ENCODE measurements around the gene FMN2. TPM values are rescaled to one million over a fixed set of nuclear protein-coding genes. Genes with fewer than 3 reads are reported as not detected.

The FMN2 gene
- polyA plus RNA-seq, 3 donors, result not detected

DNA sequence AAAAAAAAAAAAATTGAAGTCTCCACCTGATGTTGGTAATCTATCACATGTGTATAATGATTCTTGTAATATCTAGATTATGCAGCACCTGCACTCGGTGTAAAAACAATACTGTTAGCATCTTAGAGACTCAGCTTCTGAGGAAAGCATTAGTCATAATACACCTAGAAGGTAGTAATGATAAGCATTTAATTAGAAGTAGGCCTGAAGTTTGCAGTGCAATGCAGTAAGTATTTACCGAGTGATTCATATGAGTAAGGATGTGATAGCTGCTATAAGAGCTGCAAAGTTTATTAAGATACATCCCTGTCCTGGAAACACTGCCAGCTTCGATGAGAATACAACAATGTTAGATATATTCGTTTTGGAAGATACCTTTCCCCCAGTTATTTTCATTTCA is 323.8 kb downstream of the FMN2 start:
- no peaks in the 10 kb centered on the region for H3K27me3 ChIP-seq (ENCODE audit: control insufficient read depth in 2 of 2, insufficient read depth in 2 of 2, low read length in 2 of 2)
- TF ChIP-seq, protein P1, sequence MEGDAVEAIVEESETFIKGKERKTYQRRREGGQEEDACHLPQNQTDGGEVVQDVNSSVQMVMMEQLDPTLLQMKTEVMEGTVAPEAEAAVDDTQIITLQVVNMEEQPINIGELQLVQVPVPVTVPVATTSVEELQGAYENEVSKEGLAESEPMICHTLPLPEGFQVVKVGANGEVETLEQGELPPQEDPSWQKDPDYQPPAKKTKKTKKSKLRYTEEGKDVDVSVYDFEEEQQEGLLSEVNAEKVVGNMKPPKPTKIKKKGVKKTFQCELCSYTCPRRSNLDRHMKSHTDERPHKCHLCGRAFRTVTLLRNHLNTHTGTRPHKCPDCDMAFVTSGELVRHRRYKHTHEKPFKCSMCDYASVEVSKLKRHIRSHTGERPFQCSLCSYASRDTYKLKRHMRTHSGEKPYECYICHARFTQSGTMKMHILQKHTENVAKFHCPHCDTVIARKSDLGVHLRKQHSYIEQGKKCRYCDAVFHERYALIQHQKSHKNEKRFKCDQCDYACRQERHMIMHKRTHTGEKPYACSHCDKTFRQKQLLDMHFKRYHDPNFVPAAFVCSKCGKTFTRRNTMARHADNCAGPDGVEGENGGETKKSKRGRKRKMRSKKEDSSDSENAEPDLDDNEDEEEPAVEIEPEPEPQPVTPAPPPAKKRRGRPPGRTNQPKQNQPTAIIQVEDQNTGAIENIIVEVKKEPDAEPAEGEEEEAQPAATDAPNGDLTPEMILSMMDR (IDR thresholded peaks at IDR 0.05), result no peak
- no peaks in the 10 kb centered on the region for H3K36me3 ChIP-seq (replicated peaks in 1 of 2; ENCODE audit: control insufficient read depth in 1 of 2, insufficient read depth in 2 of 2, low read length in 2 of 2)
- 83% methylated on average over 2 of the region's 4 CpGs for WGBS (ENCODE audit: insufficient coverage)
- H3K36me3 Mint-ChIP-seq, result no peaks in the 10 kb centered on the region
- H3K9me3 ChIP-seq (replicated peaks in 1 of 2; ENCODE audit: control insufficient read depth in 1 of 2, insufficient read depth in 1 of 2, low read length in 2 of 2), result peaks cover 0 to 8% of the 10 kb centered on the region in 2 donors
- peaks cover 0 to 4% (median 0%) of the 10 kb centered on the region in 3 donors for H3K27me3 Mint-ChIP-seq (ENCODE audit: low read depth in 3 of 3)
- no peaks in the 10 kb centered on the region for H4K20me1 ChIP-seq (ENCODE audit: insufficient read depth, low read length)
- H3K27ac Mint-ChIP-seq, result no peak overlapping the region
- H3K4me1 Mint-ChIP-seq, result no peaks in the 10 kb centered on the region
- DNase-seq, result no peak
- no peaks in the 10 kb centered on the region for H3K79me2 ChIP-seq (ENCODE audit: insufficient read depth, low read length)
- H3K9me3 Mint-ChIP-seq, result peaks cover 0 to 12% (median 7%) of the 10 kb centered on the region in 7 donors
- intact Hi-C loops (cut with micrococcal nuclease), result no loop called here
- H3K4me3 ChIP-seq (replicated peaks in 1 of 3; ENCODE audit: low read depth in 2 of 3, low read length in 3 of 3), result no peak overlapping the region
- no peak overlapping the region for H3K4me2 ChIP-seq (replicated peaks; ENCODE audit: extremely low read depth, low read length, poor library complexity, severe bottlenecking)
- H3K9ac ChIP-seq (ENCODE audit: insufficient read depth, low read length, poor library complexity, severe bottlenecking), result no peak overlapping the region
- H3K4me3 Mint-ChIP-seq, result no peak overlapping the region
- H2AFZ ChIP-seq (ENCODE audit: insufficient read depth, low read depth, low read length, poor library complexity, severe bottlenecking), result no peak overlapping the region
- no peak overlapping the region for H3K27ac ChIP-seq (ENCODE audit: low read depth in 1 of 2, low read length in 2 of 2)
- no peaks in the 10 kb centered on the region for H3K4me1 ChIP-seq (ENCODE audit: control insufficient read depth in 1 of 2, insufficient read depth in 2 of 2, low read length in 2 of 2)

DNA sequence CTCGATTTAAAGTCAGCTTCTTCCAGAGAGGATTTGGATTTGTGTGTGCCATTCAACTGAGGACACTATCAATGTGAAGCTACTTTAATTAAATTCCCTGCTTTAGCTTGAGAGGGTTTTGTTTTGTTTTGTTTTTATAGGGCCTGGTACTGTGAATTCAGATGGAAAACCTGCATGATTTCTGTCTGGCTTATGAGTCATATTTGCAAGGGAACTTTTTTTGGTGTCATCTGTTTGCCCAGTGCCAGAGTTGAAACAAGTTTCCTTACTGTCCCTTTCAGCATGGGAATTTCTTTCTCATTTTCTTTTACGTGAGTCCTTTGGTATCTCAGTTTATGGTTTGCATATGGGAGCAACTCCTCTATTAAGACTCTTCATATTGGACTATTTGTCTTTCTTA is 325.6 kb downstream of the FMN2 start:
- no peaks in the 10 kb centered on the region for H3K27me3 ChIP-seq (ENCODE audit: control insufficient read depth in 2 of 2, insufficient read depth in 2 of 2, low read length in 2 of 2)
- no CpG with 5 or more reads among the region's 2 CpGs for WGBS (ENCODE audit: insufficient coverage)
- H3K4me1 ChIP-seq (ENCODE audit: control insufficient read depth in 1 of 2, insufficient read depth in 2 of 2, low read length in 2 of 2), result no peaks in the 10 kb centered on the region
- no peak overlapping the region for H2AFZ ChIP-seq (ENCODE audit: insufficient read depth, low read depth, low read length, poor library complexity, severe bottlenecking)
- H3K4me3 ChIP-seq (replicated peaks in 1 of 3; ENCODE audit: low read depth in 2 of 3, low read length in 3 of 3), result no peak overlapping the region
- no peak for DNase-seq
- Mint-ChIP-seq H3K27ac (no peak overlapping the region), H3K36me3 (no peaks in the 10 kb centered on the region), H3K27me3 (ENCODE audit: low read depth in 3 of 3) (peaks cover 0 to 4% (median 0%) of the 10 kb centered on the region in 3 donors), H3K9me3 (peaks cover 0 to 12% (median 7%) of the 10 kb centered on the region in 7 donors), H3K4me3 (no peak overlapping the region), H3K4me1 (no peaks in the 10 kb centered on the region)
- H3K27ac ChIP-seq (ENCODE audit: low read depth in 1 of 2, low read length in 2 of 2), result no peak overlapping the region
- H4K20me1 ChIP-seq (ENCODE audit: insufficient read depth, low read length), result no peaks in the 10 kb centered on the region
- TF ChIP-seq, protein P1 (IDR thresholded peaks at IDR 0.05), result no peak
- no peak overlapping the region for H3K4me2 ChIP-seq (replicated peaks; ENCODE audit: extremely low read depth, low read length, poor library complexity, severe bottlenecking)
- peaks cover 0 to 8% of the 10 kb centered on the region in 2 donors for H3K9me3 ChIP-seq (replicated peaks in 1 of 2; ENCODE audit: control insufficient read depth in 1 of 2, insufficient read depth in 1 of 2, low read length in 2 of 2)
- no peak overlapping the region for H3K9ac ChIP-seq (ENCODE audit: insufficient read depth, low read length, poor library complexity, severe bottlenecking)
- no peaks in the 10 kb centered on the region for H3K36me3 ChIP-seq (replicated peaks in 1 of 2; ENCODE audit: control insufficient read depth in 1 of 2, insufficient read depth in 2 of 2, low read length in 2 of 2)
- H3K79me2 ChIP-seq (ENCODE audit: insufficient read depth, low read length), result no peaks in the 10 kb centered on the region
- intact Hi-C loops (cut with micrococcal nuclease), result no loop called here
